SK-N-MC (cell line): ENCODE measurements around the gene OR6B1.

Experiments
- EZH2 ChIP-seq: fragments of 200-600 bp; sonication (generic); IDR thresholded peaks from one replicate; pipeline ENCODE4 v1.6.1; 2017; ENCODE audit warnings: antibody characterized with exemption
- POLR2AphosphoS5 ChIP-seq: IDR thresholded peaks from 2 replicates; pipeline ENCODE4 v1.6.1; 2012; ENCODE audit warnings: mild to moderate bottlenecking, low read depth, low read length, borderline replicate concordance

DNA sequence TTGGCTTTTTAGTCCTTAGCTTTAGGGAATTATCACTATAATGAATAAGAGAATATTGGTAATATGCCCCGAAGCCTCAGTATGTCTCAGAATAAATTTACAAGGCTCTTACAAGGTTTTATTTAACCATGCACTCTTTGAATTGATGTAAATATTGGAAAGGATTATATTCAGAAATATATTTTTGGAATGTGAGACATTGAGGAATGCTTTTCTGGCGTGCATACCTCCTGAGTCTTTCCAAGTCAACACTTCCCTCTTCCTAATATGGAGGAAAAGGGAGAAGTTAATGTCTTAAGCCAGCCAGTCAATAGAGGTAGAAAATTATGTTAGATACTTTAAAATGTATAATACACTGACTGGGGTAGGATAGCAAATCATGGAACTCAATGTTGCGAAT lies 46.7 kb upstream of the OR6B1 start:
- no peak for TF ChIP-seq POLR2AphosphoS5
- no peak for TF ChIP-seq EZH2
